Measurements from ENCODE around the gene COX8C. TPM values are rescaled to one million over a fixed set of nuclear protein-coding genes. Genes with fewer than 3 reads are reported as not detected.

Gene COX8C
- total and polyA plus RNA-seq, 9 donors = 0.23 to 0.74 (median 0.34) TPM; not detected in 5

- Histone ChIP-seq H3K27ac (ENCODE audit: low read length) (no peak overlapping the region), H3K4me3 (ENCODE audit: low read length) (no peak overlapping the region), H3K4me1 (ENCODE audit: control insufficient read depth, insufficient read depth, low read length) (no peaks in the 10 kb centered on the region), H3K27me3 (ENCODE audit: control insufficient read depth, insufficient read depth, low read length) (no peaks in the 10 kb centered on the region), H3K36me3 (ENCODE audit: control insufficient read depth, insufficient read depth, low read length) (no peaks in the 10 kb centered on the region), H3K9me3 (replicated peaks; ENCODE audit: control insufficient read depth, low read depth, low read length) (no peaks in the 10 kb centered on the region)
- no peak for DNase-seq
Observed at GRCh38 chr14:93320489-93320888, 26.5 kb upstream of the COX8C start.

GRCh38 chr14:93322929-93323599 is 23.9 kb upstream of the COX8C start:
- Histone ChIP-seq H3K4me1 (ENCODE audit: control insufficient read depth, insufficient read depth, low read length) (no peaks in the 10 kb centered on the region), H3K36me3 (ENCODE audit: control insufficient read depth, insufficient read depth, low read length) (no peaks in the 10 kb centered on the region), H3K4me3 (ENCODE audit: low read length) (no peak overlapping the region), H3K27me3 (ENCODE audit: control insufficient read depth, insufficient read depth, low read length) (no peaks in the 10 kb centered on the region), H3K9me3 (replicated peaks; ENCODE audit: control insufficient read depth, low read depth, low read length) (no peaks in the 10 kb centered on the region), H3K27ac (ENCODE audit: low read length) (no peak overlapping the region)
- DNase-seq = no peak
- 69% methylated on average over 2 of the region's 5 CpGs for WGBS (ENCODE audit: insufficient coverage)

- peak; percentile 11 for DNase-seq
- no peaks in the 10 kb centered on the region for H3K9me3 ChIP-seq (replicated peaks; ENCODE audit: control insufficient read depth, low read depth, low read length)
- H3K27ac ChIP-seq (ENCODE audit: low read length) = no peak overlapping the region
- H3K27me3 ChIP-seq (ENCODE audit: control insufficient read depth, insufficient read depth, low read length) = no peaks in the 10 kb centered on the region
- no peaks in the 10 kb centered on the region for H3K4me1 ChIP-seq (ENCODE audit: control insufficient read depth, insufficient read depth, low read length)
- H3K4me3 ChIP-seq (ENCODE audit: low read length) = no peak overlapping the region
- no peaks in the 10 kb centered on the region for H3K36me3 ChIP-seq (ENCODE audit: control insufficient read depth, insufficient read depth, low read length)
- no CpG with 5 or more reads among the region's 4 CpGs for WGBS (ENCODE audit: insufficient coverage)
Observed at GRCh38 chr14:93323600-93324174, 23.3 kb upstream of the COX8C start.

GRCh38 chr14:93326196-93326595 is 20.8 kb upstream of the COX8C start:
- no CpG with 5 or more reads among the region's 5 CpGs for WGBS (ENCODE audit: insufficient coverage)
- H3K9me3 ChIP-seq (replicated peaks; ENCODE audit: control insufficient read depth, low read depth, low read length) = no peaks in the 10 kb centered on the region
- H3K27ac ChIP-seq (ENCODE audit: low read length) = no peak overlapping the region
- no peaks in the 10 kb centered on the region for H3K27me3 ChIP-seq (ENCODE audit: control insufficient read depth, insufficient read depth, low read length)
- no peaks in the 10 kb centered on the region for H3K36me3 ChIP-seq (ENCODE audit: control insufficient read depth, insufficient read depth, low read length)
- peaks cover 2% of the 10 kb centered on the region for H3K4me1 ChIP-seq (ENCODE audit: control insufficient read depth, insufficient read depth, low read length)
- H3K4me3 ChIP-seq (ENCODE audit: low read length) = no peak overlapping the region
- no peak for DNase-seq

GRCh38 chr14:93328546-93328945 is 18.4 kb upstream of the COX8C start:
- H3K27ac ChIP-seq (ENCODE audit: low read length) = no peak overlapping the region
- no peak for DNase-seq
- H3K4me1 ChIP-seq (ENCODE audit: control insufficient read depth, insufficient read depth, low read length) = peaks cover 10% of the 10 kb centered on the region
- H3K9me3 ChIP-seq (replicated peaks; ENCODE audit: control insufficient read depth, low read depth, low read length) = no peaks in the 10 kb centered on the region
- H3K36me3 ChIP-seq (ENCODE audit: control insufficient read depth, insufficient read depth, low read length) = no peaks in the 10 kb centered on the region
- H3K27me3 ChIP-seq (ENCODE audit: control insufficient read depth, insufficient read depth, low read length) = no peaks in the 10 kb centered on the region
- H3K4me3 ChIP-seq (ENCODE audit: low read length) = no peak overlapping the region
- no CpG with 5 or more reads among the region's 6 CpGs for WGBS (ENCODE audit: insufficient coverage)

GRCh38 chr14:93329965-93330608 is 16.9 kb upstream of the COX8C start:
- Histone ChIP-seq H3K36me3 (ENCODE audit: control insufficient read depth, insufficient read depth, low read length) (no peaks in the 10 kb centered on the region), H3K4me1 (ENCODE audit: control insufficient read depth, insufficient read depth, low read length) (peaks cover 12% of the 10 kb centered on the region), H3K9me3 (replicated peaks; ENCODE audit: control insufficient read depth, low read depth, low read length) (no peaks in the 10 kb centered on the region), H3K27ac (ENCODE audit: low read length) (no peak overlapping the region), H3K4me3 (ENCODE audit: low read length) (no peak overlapping the region), H3K27me3 (ENCODE audit: control insufficient read depth, insufficient read depth, low read length) (no peaks in the 10 kb centered on the region)
- DNase-seq = no peak
- 65% methylated on average over 4 of the region's 5 CpGs for WGBS (ENCODE audit: insufficient coverage)

GRCh38 chr14:93330609-93331000 is 16.4 kb upstream of the COX8C start:
- Histone ChIP-seq H3K4me3 (ENCODE audit: low read length) (no peak overlapping the region), H3K4me1 (ENCODE audit: control insufficient read depth, insufficient read depth, low read length) (peaks cover 12% of the 10 kb centered on the region), H3K36me3 (ENCODE audit: control insufficient read depth, insufficient read depth, low read length) (no peaks in the 10 kb centered on the region), H3K27me3 (ENCODE audit: control insufficient read depth, insufficient read depth, low read length) (no peaks in the 10 kb centered on the region), H3K27ac (ENCODE audit: low read length) (no peak overlapping the region), H3K9me3 (replicated peaks; ENCODE audit: control insufficient read depth, low read depth, low read length) (no peaks in the 10 kb centered on the region)
- no peak for DNase-seq
- no CpG with 5 or more reads among the region's 2 CpGs for WGBS (ENCODE audit: insufficient coverage)

GRCh38 chr14:93331002-93331727 is 15.8 kb upstream of the COX8C start:
- Histone ChIP-seq H3K9me3 (replicated peaks; ENCODE audit: control insufficient read depth, low read depth, low read length) (no peaks in the 10 kb centered on the region), H3K4me1 (ENCODE audit: control insufficient read depth, insufficient read depth, low read length) (peaks cover 12% of the 10 kb centered on the region), H3K27me3 (ENCODE audit: control insufficient read depth, insufficient read depth, low read length) (no peaks in the 10 kb centered on the region), H3K4me3 (ENCODE audit: low read length) (no peak overlapping the region), H3K27ac (ENCODE audit: low read length) (peak overlapping the region; percentile 82), H3K36me3 (ENCODE audit: control insufficient read depth, insufficient read depth, low read length) (no peaks in the 10 kb centered on the region)
- WGBS (ENCODE audit: insufficient coverage) = 57% methylated on average over 10 of the region's 17 CpGs
- DNase-seq = peak; percentile 37

GRCh38 chr14:93331728-93332396 is 15.1 kb upstream of the COX8C start:
- peak overlapping the region; percentile 63 for H3K4me3 ChIP-seq (ENCODE audit: low read length)
- 0% methylated on average over 8 of the region's 21 CpGs for WGBS (ENCODE audit: insufficient coverage)
- no peaks in the 10 kb centered on the region for H3K36me3 ChIP-seq (ENCODE audit: control insufficient read depth, insufficient read depth, low read length)
- no peak for DNase-seq
- peak overlapping the region; percentile 82 for H3K27ac ChIP-seq (ENCODE audit: low read length)
- H3K4me1 ChIP-seq (ENCODE audit: control insufficient read depth, insufficient read depth, low read length) = peaks cover 12% of the 10 kb centered on the region
- H3K9me3 ChIP-seq (replicated peaks; ENCODE audit: control insufficient read depth, low read depth, low read length) = peaks cover 2% of the 10 kb centered on the region
- no peaks in the 10 kb centered on the region for H3K27me3 ChIP-seq (ENCODE audit: control insufficient read depth, insufficient read depth, low read length)

All from muscle of leg (tissue), 11 donors.